ENCODE measurements around the gene ABCA6.
"Not testable (repeated sequence)": the region's sequence is repeated elsewhere in the genome, so short reads cannot be mapped to it uniquely, and the experiment has no call there.

ABCA6 gene

DNA sequence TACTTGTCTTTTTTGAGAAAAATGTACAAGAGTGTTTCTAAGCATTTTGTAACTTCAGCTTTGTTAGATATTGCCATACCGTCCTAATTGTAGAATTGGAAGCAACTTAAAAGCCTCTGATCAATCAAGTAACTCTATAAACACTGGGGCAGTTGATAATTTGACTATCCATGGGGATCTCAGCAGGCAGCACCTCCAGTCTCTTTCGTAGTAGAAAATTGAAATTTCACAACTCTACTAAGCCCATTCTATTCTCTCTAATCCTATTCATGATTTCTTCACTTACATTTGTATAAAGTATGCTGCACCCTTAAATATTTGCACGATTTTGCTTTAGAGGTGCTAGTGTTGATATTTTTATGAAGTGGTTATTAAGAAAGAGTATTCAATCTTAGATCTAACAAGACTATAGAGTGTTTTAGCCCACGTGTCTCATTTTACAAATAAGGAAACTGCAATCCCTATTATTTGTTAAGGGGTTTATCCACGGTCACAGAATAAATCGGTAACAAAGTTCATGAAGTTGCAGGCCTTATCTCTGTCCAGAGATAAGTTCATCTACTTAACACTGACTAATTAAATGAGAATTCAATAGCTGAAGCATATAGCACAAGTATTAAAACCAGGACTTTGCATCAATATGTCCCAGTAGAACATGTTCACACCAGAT is 10.9 kb downstream of the ABCA6 start:
- DNase-seq: no peak

DNA sequence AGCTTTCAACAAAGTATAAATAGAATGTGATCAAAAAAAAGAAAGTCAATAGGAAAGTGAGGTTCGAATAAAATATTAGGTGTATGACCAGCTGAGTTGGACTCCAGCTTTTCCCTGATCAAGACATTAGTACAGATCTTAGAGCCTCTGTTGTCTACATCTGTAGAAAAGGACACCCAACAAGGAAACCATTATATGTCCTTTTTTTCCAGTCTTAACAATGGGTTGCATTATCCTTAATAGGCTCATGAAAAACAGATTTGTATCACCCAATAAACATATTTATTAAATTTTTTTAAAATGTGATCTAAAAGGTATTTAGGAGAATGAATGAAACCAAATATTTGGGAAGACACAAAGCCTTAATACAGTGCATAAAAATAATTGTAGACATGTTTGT is 18.1 kb downstream of the ABCA6 start:
- DNase-seq: no peak

DNA sequence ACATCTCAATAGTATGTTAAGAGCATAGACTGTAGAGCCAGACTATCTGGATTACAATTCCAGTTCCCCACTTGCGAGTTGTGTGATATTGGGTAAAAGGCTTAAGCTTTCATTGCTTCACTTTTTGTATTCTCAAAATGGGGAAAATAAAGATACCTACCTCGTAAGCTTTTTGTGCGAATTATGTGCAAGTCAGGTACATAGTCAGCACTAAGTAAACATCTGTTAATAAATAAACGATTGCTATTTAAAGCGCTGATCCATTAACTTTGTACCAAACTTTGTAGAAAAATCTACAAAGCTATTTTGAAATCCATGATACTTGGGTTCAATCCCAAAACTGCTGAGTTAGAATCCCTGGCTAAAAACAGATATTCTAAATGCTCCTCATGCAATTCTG is 19.6 kb downstream of the ABCA6 start:
- DNase-seq: no peak

DNA sequence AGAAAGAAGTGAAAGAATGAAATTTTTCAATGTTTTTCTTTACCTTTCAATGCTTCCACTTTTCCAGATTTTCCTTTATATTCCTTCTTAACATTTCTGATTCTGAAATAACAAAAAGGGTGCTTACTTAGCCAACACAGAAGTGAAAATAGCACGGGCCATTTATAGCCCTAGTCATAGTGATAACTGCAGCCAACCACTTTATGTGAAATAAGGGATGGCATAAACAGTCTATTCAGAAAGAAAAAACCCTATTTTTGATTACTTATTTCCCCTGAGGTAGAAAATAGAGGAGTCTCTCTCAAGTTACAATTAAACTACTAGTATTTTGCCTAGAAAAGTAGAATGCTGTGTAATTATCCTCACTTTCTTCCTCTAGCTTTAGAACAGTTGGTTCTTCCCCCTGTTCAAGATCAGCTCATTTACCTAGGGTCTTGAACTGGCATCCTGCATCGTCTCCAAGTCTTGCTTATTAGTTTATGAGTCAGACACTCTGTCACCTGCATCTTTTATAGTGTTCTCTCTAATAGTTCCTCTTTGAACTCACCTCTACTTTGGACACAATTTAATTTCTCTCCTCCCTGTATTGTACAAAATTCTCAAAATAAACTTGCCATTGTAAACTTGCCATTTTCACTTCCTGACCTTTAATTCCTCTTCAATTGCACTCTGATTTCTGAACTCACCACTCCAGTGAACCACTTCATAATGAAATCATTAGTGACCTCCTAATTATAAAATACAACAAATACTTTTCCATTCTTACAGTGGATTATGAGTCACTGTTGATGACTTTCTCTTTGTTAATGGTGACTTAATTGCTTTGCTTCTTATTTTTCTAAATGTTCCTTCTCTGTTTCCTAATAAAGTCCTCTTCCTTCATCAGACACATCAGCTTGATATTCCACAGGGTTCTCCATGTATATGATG is 23.6 kb downstream of the ABCA6 start:
- no peak for DNase-seq

DNA sequence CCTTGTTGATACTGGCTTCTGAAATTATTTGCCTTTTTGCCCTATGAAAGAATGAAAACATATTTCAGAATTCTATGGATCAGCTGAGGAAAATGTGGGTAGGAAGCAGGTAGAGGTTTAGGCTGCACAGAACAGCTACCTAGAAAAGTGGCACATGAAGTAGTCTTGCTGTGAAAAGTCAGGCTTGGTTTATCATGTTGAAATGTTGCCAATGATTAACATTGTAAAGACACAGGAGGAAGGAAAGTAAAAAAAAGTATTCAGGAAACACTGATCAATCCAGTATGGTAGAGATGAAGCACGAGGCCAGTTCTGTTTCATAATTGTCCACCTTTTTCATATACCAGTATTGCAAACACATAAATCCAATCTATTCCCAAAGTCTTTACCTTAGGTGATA is 29.9 kb downstream of the ABCA6 start:
- no peak for DNase-seq

DNA sequence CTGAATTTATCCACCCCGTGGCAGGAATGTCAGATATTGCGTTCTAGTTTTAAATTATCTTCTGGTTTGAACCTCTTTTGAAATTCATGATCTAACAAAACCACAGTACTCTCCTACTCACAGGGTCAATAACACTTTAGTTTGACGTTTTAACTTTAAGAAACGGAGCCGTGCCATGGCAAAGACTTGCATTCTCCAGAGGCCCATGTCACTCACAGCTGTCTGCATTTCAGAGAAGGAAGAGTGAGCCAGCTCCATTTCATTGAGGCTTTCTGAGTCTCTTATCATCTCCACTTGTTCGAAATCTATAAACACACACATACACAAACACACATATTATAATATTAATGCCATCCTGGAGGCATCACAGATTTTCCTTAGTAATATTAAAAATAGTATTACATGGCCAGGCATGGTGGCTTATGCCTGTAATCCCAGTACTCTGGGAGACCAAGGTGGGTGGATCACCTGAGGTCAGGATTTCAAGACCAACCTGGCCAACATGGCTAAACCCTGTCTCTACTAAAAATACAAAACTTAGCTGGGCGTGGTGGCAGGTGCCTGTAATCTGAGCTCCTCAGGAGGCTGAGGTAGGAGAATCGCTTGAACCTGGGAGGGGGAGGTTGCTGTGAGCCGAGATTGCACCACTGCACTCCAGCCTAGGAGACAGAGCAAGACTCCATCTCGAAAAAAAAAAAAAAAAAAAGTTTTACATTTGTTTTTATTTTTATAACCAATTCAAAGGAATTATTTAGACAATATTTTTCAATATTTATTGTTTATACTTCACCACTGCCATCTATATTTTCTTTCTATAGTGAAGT is 35.6 kb downstream of the ABCA6 start:
- no peak for DNase-seq

DNA sequence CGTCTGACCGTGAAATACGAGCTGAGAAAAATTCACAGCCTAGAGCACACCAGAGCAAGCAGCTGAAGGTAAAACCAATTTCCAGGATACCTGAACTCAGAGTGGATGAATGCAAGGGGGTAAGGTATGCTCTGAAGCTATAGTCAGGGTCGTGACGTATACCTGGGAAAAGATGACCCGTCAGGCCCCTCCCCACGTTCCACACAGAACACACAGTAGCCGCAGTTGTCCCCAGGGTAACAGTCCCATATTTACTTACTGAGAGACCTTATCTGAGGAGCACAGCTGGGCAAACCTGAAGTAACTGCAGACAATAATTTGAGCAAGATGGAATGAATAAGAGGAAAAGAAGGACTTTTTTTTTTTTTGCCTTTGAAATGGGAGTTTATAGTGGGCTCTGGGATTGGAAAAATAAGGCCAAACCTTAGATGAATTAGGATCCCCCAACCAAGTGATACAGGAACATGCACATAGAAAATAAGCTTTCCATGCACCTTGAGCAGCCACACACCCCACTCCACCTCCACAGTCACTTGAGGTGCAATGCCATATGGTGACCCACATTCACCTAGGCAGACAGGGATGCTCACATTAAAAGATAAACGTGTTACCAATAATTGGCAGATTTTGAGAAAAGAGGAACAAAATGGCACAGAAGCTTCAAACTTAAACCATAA is 38.0 kb downstream of the ABCA6 start:
- no peak for DNase-seq

DNA sequence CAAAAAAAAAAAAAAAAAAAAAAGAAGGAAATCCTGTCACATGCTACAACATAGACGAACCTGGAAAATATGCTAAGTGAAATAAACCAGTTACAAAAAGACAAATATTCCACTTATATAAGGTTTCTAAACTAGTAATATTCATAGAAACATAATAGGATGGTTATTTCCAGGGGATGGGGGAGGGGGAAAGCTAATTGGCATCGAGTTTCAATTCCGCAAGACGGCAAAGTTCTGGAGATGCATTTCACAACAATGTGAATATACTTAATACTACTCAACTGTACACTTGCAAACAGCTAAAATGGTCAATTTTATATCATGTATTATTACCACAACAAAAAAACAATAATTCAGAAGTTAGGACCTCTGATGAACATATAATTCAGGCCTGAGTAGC is 43.1 kb downstream of the ABCA6 start:
- DNase-seq: no peak

DNA sequence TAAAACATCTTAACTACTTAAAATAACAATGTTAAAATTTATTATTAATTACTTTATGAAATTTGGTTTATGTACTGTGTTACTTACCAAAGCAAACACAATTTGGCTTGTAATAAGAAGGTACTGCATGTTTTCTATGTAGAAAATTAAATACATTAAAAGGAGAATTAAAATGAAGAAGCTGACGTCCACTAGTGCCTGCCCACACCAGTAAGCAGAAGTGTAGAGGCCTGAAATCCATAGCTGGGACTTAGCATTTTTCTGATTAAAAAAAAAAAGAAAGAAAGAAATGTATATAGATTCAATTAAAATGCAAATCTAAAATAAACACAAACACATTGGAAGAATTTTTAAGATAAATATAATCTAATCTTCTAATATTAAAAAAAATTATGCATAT is 45.2 kb downstream of the ABCA6 start:
- DNase-seq: no peak

DNA sequence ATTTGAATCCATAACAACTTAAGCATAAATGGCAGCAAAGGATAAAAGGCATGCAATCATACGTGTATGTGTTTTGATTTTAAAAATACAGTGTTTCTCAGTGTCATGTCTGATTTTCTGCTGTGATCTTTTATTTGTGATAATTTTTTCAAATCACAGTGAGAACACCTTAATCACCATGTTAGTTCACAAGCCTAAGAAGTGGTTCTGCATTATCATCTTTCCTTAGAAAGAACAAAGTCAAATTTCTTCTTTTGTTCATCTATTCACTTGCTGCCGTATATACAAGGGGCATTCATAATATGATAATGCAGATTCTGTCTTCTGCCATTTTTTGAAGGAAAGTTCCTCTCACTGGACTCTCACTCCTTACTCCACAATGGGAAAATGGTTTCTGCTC is 47.7 kb downstream of the ABCA6 start:
- no peak for DNase-seq

DNA sequence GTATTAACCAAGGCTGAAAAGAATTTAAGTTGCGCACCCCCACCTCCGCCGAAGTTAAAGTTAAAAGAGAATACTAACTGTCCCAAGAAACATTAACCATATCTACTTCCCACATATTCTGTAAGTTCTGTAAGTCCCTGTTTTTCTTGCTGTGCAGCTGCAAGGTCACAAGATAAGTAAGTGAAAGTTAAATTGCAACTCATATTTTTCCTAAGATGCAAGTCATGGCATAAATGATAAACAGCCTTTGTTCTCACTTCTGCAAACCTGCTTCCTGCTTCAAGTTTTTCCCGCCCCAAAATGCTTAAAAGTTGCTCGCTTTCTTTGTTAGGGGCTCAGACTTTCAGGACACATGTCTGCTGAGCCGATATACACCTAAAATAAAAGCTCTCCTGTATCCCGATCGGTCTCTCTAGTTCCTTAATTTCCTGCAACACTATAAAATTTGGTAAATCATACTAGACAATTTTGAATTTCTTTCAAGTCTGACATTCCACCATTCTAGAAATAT is 48.4 kb downstream of the ABCA6 start:
- DNase-seq: no peak

DNA sequence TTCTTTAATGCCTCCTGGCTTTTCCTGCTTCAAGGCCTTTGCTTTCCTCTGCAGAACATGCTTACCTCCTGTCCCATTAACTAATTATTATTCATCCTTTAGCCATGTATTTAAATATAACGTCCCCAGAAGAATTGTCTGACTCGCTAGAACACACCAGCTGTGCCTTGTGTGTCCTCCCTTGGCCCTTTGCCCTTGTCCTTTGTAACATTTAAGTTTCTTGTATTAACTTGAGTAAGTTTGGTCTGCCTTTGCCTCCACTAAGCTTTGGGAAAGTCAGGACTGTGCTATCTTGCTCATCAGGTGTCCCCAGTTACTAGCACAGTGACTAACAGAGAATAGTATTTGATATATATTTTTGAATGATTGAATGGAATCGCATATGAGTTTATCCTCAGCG is 51.3 kb downstream of the ABCA6 start:
- no peak for DNase-seq

DNA sequence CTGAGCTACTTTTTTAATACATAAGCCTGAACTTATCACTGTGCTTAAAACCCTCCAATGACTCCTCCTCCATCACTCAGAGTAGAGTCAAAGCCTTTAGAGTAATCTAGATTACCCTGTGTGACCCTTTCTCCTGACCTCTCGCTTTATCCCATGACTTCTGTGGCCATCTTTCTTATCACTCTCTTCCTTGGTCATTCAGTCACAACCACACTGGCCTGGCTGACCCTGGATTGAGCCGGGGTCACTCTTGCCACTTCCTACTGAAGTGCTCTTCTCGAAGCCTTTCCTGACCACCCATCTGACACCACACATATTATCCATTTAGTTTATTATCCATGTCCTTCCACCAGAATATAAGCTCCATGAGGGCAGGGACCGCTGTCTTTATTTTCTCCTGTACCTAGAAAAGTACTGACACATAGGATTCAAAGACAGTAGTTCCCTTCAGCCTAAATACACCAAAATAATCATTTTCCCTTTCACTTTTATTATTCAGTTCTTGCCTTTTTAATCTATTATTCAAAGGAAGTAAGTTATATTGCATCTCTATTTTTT is 53.0 kb downstream of the ABCA6 start:
- no peak for DNase-seq

DNA sequence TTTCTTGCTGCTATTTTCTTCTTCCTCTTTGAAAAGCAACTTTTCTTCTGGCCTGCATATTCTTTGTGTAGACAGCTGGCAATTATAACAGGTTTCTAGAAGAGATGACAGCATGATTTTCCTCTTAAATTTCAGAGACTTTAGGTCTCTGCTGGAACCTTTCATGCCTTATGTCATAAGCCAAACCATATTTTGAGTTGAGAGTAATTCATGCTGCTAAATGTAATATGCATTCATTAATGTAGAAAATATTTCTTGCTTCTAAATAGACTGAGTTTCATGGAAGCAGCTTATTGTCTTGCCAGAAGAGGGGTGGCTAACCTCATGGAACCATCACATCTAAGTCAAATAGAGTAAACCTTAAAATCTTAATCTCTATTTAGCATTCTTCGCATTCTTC is 55.1 kb downstream of the ABCA6 start:
- no peak for DNase-seq

DNA sequence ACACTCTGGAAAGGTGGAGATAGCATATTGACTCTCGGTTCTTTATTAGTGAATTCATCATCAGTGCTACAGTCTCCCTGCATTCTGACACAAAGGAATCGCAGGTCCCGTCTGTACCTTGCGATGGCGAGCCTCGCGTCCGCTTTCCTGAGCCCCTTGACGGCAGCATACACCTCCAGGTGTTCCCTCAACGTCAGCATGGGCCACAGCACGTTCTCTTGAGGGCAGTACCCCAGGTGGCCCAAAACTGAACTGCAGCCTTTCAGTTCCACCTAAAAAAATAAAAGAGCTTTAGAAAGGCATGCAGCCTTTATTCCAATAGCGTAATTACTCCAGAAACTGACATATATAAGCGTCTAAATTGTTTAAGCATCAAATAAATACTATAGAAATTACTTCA is 56.8 kb downstream of the ABCA6 start:
- no peak for DNase-seq

DNA sequence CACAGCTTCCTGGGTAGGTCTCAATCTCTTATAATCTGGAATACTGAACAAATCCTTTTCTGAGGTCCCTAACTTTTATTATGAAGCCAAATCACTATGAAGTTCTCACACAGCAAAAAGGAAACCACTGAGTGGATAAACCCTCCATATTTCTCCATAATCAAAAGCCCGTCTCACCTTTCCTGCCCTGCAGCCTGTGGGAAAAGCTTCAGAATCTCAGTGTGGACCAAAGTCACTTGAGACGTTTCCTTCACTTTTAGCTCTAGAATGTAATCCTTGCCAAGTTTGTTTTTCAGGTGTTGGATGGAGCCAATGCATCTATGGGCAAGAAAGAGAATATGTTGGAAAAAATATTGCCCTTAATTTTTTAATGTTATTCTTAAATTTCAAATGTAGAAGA is 59.0 kb downstream of the ABCA6 start:
- no peak for DNase-seq

DNA sequence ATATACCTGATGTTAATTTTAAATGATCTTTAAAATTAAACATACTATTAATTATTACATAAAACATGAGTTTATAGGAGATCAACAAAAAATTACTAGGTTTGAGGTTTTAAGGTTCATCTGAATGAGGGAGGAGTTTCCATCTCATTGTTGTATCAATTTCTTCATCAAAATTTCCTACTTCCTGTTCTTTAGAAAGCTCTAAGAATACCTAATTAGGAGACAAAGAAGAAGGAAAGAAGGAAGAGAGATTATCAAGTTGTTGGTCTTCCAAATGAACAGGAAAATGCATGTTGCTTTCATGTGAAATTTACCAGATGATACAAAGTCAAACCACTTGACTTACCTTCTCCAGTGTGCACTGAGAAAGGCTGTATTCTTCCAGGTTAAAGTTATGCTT is 62.8 kb downstream of the ABCA6 start:
- no peak for DNase-seq

DNA sequence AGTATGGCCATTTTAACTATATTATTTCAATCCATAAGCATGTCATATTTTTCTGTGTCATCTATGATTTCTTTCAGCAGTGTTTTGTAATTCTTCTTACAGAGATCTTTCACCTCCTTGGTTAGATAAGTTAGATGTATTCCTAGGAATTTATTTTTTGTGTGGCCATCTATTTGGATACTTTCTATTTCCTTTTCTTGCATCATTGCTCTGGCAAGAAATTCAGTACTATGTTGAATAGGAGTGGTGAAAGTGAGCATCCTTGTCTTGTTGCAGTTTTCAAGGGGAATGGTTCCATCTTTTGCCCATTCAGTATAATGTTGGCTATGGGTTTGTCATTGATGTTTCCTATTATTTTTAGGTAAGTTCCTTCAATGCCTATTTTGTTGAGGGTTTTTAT is 65.9 kb downstream of the ABCA6 start:
- DNase-seq: no peak

DNA sequence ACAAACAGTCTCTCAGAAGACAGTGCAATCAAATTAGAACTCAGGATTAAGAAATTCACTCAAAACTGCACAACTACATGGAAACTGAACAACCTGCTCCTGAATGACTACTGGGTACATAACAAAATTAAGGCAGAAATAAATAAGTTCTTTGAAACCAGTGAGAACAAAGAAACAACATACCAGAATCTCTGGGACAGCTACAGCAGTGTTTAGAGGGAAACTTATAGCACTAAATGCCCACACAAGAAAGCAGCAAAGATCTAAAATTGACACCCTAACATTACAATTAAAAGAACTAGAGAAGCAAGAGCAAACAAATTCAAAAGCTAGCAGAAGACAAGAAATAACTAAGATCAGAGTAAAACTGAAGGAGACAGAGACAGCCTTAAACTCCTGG is 68.3 kb downstream of the ABCA6 start:
- not testable (repeated sequence) for DNase-seq

DNA sequence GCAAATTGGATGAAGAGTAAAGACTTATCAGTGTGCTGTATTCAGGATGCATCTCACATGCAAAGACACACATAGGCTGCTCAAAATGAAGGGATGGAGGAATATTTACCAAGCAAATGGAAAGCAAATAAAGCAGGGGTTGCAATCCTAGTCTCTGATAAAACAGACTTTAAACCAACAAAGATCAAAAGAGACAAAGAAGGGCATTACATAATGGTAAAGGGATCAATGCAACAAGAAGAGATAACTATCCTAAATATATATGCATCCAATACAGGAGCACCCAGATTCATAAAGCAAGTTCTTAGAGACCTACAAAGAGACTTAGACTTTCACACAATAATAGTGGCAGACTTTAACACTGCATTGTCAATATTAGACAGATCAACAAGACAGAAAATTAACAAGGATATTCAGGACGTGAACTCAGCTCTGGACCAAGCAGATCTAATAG is 68.9 kb downstream of the ABCA6 start:
- DNase-seq: not testable (repeated sequence)

DNA sequence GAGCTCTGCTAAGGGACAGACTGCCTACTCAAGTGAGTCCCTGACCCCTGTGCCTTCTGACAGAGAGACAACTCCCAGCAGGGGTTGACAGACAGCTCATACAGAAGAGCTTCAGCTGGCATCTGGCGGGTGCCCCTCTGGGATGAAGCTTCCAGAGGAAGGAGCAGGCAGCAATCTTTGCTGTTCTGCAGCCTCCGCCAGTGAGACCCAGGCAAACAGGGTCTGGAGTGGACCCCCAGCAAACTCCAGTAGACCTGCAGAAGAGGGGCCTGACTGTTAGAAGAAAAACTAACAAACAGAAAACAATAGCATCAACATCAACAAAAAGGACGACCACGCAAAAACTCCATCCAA is 70.5 kb downstream of the ABCA6 start:
- not testable (repeated sequence) for DNase-seq

Measured in NCI-H1048 (cell line).